ENCODE results near the gene KRT15. TPM values are rescaled to one million over a fixed set of nuclear protein-coding genes. Genes with fewer than 3 reads are reported as not detected.

The KRT15 gene
- total and polyA plus RNA-seq, 9 of the 15 experiments (the other 6 are each of a cell fraction or from before 2014, with no cell fraction given), result 0.28 to 4.4 (median 0.56) TPM

- TF ChIP-seq, protein P1, sequence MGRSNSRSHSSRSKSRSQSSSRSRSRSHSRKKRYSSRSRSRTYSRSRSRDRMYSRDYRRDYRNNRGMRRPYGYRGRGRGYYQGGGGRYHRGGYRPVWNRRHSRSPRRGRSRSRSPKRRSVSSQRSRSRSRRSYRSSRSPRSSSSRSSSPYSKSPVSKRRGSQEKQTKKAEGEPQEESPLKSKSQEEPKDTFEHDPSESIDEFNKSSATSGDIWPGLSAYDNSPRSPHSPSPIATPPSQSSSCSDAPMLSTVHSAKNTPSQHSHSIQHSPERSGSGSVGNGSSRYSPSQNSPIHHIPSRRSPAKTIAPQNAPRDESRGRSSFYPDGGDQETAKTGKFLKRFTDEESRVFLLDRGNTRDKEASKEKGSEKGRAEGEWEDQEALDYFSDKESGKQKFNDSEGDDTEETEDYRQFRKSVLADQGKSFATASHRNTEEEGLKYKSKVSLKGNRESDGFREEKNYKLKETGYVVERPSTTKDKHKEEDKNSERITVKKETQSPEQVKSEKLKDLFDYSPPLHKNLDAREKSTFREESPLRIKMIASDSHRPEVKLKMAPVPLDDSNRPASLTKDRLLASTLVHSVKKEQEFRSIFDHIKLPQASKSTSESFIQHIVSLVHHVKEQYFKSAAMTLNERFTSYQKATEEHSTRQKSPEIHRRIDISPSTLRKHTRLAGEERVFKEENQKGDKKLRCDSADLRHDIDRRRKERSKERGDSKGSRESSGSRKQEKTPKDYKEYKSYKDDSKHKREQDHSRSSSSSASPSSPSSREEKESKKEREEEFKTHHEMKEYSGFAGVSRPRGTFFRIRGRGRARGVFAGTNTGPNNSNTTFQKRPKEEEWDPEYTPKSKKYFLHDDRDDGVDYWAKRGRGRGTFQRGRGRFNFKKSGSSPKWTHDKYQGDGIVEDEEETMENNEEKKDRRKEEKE (IDR thresholded peaks at IDR 0.05; ENCODE audit: borderline replicate concordance in 1 of 2, control insufficient read depth in 1 of 2, low read depth in 2 of 2, low read length in 1 of 2), result no peak
- no peak for TF ChIP-seq SETDB1 (IDR thresholded peaks at IDR 0.05; ENCODE audit: low read length)
- TF ChIP-seq BRD4 (IDR thresholded peaks at IDR 0.05), result no peak
- TF ChIP-seq, protein P2, sequence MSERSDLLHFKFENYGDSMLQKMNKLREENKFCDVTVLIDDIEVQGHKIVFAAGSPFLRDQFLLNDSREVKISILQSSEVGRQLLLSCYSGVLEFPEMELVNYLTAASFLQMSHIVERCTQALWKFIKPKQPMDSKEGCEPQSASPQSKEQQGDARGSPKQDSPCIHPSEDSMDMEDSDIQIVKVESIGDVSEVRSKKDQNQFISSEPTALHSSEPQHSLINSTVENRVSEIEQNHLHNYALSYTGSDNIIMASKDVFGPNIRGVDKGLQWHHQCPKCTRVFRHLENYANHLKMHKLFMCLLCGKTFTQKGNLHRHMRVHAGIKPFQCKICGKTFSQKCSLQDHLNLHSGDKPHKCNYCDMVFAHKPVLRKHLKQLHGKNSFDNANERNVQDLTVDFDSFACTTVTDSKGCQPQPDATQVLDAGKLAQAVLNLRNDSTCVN (CRISPR knock-in tag; IDR thresholded peaks at IDR 0.05), result no peak
- TF ChIP-seq ZNF780A (CRISPR knock-in tag; IDR thresholded peaks at IDR 0.05), result no peak
- no peak for TF ChIP-seq NR4A1 (CRISPR knock-in tag; IDR thresholded peaks at IDR 0.05)
- no peak; the same call in none of the 2 replicates for TF ChIP-seq NR4A1 (tag; IDR thresholded peaks at IDR 0.05)
- TF ChIP-seq KLF10 (CRISPR knock-in tag; IDR thresholded peaks at IDR 0.05), result no peak
- TF ChIP-seq EZH2 (IDR thresholded peaks at IDR 0.05; ENCODE audit: borderline replicate concordance, low read depth, low read length), result no peak
- no peak for TF ChIP-seq ZFP91 (CRISPR knock-in tag; IDR thresholded peaks at IDR 0.05)
- no peak for TF ChIP-seq DDX20 (tag; IDR thresholded peaks at IDR 0.05; ENCODE audit: low read depth)
- TF ChIP-seq CC2D1A (IDR thresholded peaks at IDR 0.05), result no peak
- no peak for TF ChIP-seq ZNF551 (CRISPR knock-in tag; IDR thresholded peaks at IDR 0.05)
- no peak for TF ChIP-seq ZNF282 (CRISPR knock-in tag; IDR thresholded peaks at IDR 0.05)
- TF ChIP-seq LCOR (CRISPR knock-in tag; IDR thresholded peaks at IDR 0.05), result no peak
- TF ChIP-seq ZHX1 (conservative IDR thresholded peaks at IDR 0.05; ENCODE audit: low read length), result no peak
- no peak for TF ChIP-seq NUFIP1 (IDR thresholded peaks at IDR 0.05; ENCODE audit: partially characterized antibody)
- TF ChIP-seq SREBF1 (IDR thresholded peaks at IDR 0.05; ENCODE audit: borderline replicate concordance, low read depth, low read length), result no peak
Measured at GRCh38 chr17:41530062-41531048, 11.7 kb upstream of the KRT15 start (continued).
